GM19397 (cell line): ENCODE data around the gene STOX1.
"Not testable (repeated sequence)": the region's sequence is repeated elsewhere in the genome, so short reads cannot be mapped to it uniquely, and the experiment has no call there.

Source experiments
- ATAC-seq: cut with Tn5 transposase; IDR thresholded peaks from one replicate; pipeline ENCODE4 v1.9.1; 2021; ENCODE audit warnings: mild to moderate bottlenecking, moderate library complexity; ENCODE audit not compliant: unreplicated experiment

The STOX1 gene, protein sequence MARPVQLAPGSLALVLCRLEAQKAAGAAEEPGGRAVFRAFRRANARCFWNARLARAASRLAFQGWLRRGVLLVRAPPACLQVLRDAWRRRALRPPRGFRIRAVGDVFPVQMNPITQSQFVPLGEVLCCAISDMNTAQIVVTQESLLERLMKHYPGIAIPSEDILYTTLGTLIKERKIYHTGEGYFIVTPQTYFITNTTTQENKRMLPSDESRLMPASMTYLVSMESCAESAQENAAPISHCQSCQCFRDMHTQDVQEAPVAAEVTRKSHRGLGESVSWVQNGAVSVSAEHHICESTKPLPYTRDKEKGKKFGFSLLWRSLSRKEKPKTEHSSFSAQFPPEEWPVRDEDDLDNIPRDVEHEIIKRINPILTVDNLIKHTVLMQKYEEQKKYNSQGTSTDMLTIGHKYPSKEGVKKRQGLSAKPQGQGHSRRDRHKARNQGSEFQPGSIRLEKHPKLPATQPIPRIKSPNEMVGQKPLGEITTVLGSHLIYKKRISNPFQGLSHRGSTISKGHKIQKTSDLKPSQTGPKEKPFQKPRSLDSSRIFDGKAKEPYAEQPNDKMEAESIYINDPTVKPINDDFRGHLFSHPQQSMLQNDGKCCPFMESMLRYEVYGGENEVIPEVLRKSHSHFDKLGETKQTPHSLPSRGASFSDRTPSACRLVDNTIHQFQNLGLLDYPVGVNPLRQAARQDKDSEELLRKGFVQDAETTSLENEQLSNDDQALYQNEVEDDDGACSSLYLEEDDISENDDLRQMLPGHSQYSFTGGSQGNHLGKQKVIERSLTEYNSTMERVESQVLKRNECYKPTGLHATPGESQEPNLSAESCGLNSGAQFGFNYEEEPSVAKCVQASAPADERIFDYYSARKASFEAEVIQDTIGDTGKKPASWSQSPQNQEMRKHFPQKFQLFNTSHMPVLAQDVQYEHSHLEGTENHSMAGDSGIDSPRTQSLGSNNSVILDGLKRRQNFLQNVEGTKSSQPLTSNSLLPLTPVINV

DNA sequence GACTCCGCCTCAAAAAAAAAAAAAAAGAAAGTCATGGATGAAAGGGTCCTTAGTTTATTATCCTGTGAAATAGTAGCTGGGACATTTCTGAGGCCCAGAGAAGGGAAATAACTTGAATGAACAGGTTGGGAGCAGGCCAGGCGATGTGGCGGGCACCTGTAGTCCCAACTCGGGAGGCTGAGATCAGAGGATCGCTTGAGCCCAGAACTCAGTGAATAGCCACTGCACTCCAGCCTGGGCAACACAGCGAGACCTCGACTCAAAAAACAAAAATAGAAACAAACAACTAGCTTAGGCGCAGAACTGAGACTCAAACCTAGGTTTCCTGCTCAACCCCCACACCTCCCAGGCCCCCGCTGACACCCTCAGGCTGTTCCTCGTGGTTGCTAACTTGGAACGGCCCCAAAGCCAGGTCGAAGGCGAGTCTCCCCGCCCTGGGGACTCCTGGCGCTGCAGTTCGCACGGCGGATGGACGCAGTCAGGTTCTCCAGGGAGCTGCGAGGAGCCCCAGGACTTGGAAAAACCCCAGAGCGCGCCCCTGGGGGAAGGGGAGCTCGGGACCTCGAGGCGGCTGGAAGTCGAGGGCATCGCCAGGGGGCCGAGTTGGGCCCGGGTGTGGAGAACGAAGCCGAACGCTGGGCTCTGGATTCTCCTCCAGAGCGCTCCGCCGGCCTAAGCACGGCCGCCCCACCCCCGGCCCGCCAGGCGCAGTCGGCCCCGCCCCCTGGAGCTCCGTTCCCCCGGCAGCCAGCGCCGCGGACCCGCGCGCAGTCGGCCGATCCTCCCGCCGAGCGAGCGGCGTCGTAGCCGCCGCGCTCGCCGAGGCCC lies at the start of gene STOX1:
TSS of gene STOX1 (plus strand) at position 768 of the 828 bp plus-strand sequence. CDS start 93 bp downstream, outside the sequence.
- peak; percentile 71 for ATAC-seq

DNA sequence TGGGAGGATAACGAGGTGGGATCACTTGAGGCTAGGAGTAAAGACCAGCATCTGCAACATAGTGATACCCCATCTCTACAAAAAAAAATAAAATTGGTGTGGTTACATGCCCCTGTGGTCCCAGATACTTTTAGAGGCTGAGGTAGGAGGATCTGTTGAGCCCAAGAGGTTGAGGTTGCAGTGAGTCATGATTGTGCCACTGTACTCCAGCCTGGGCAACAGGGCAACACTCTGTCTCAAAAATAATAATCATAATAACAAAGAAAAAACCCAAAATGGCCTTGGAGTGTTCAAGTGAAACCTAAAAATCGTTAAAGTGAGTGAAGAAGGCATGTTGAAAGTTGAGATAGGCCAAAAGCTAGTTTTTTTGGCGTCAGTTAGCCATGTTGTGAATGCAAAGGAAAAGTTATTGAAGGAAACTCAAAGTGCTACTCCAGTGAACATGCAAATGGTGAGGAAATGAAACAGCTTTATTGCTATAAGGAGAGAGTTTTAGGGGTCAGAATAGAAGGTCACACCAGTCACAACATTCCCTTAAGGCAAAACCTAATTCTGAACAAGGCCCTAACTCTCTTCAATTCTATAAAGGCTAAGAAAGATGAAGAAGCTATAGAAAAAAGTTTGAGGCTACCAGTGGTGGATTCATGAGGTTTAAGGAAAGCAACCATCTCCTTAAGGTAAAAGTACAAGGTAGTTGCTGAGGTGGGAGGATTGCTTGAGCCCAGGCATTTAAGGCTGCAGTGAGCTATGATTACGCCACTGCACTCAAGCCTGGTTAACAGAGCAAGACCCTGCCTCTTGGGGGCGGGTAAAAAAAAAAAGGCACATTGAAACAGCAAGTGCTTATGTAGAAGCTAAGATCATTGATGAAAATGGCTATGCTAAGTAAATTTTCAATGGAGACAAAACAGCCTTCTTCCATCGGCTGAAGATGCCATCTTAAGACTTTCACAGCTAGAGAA lies 45.4 kb upstream of the STOX1 start:
- ATAC-seq, result no peak

DNA sequence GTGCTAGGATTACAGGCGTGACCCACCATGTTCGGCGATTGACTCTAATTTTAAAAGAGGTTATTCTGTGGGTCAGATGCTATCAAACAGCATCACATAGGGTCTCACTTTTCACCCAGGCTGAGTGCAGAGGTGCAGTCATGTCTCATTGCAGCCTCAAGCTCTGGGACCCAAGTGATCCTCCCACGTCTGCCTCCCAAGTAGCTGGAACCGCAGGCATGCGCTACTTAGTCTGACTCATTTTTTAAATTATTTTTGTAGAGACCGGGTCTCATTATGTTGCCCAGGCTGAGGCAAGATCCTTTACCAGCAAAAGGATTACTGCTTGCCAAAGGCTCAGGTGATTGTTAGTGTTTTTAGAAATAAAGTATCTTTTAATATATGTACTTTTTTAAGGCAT lies 42.9 kb upstream of the STOX1 start:
- ATAC-seq, result no peak

DNA sequence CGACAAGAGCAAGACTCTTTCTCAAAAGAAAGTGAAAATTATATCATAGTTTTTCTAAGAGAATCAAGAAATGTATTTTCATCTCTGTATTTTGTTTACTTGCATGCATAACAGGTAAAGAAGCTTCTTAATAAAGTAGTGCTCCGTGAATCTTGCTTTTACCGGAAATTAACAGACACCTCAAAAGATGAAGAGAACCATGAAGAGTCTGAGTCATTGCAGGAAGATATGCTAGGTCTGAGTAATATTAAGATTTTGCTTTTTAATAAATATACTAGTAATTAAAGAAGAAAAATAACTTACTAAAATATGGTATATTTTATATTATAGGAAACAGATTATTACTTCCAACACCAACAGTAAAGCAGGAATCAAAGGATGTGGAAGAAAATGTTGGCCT lies 39.5 kb upstream of the STOX1 start:
- no peak for ATAC-seq

DNA sequence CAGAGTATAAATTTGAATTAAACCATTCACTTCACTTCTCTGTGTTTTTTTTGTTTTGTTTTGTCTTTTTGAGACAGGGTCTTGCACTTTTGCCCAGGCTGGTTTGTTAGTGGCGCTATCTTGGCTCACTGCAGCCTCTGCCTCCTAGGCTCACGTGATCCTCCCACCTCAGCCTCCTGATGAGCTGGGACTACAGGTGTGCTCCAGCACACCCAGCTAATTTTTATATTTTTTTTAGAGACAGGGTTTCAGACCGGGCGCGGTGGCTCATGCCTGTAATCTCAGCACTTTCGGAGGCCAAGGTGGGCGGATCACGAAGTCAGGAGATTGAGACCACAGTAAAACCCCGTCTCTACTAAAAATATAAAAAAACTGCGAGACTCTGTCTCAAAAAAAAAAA lies 36.9 kb upstream of the STOX1 start:
- no peak for ATAC-seq

DNA sequence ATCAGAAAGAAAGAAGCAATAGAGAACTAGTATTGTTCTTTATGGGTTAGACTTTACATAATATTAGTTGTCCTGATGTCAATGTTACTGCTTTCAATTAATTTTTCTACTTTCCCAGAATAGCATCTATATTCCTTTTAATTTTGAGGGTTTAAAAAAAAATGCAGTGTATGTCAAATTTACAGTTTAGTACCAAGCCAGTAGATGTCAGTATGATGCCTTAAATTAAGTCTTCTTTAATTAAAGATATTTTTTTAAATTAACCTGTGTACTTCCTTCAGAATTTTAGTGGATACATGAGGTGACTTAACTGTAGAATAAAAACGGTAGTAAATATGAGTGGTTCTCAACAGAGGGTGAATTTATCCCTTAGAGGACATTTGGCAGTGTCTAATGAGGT lies 35.2 kb upstream of the STOX1 start:
- no peak for ATAC-seq

DNA sequence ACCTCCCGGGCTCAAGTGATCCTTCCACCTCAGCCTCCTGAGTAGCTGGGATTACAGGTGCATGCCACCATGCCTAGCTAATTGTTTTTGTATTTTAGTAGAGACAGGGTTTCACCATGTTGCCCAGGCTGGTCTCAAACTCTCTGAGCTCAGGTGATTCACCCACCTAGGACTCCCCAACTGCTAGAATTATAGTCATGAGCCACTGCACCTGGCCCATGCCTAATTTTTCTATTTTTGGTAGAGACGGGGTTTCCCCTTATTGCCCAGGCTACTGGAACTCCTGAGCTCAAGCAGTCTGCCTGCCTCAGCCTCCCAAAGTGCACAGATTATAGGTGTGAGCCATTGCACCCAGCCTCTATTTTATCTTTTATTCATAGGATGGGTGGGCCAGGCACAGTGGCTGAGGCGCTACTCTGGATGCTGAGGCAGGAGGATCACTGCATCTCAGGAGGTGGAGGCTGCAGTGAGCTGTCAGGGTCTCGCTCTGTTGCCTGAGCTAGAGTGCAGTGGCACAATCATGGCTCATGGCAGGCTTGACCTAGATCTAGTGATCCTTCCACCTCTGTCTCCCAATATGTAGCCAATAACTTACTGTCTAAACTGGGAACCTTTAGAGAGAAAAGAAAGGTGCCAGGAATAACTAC lies 31.3 kb upstream of the STOX1 start:
- no peak for ATAC-seq

DNA sequence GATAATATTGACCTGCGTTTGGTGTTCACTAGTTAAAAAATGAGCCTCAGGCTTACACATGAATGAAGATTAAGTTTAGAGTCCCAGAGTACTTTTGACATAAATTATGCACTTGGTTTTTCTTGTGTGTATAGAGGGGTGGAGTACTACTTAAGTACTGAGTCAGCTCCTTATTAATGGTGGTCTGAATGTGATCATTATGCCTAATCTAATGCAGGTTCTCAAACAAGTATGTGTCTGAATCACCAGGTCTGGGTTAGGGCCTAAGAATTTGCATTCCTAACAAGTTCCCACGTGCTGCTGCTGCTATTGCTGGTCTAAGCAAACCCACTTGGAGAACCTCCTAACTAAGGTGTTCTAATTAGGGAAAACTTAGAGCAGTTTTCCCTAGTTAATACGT lies 30.7 kb upstream of the STOX1 start:
- ATAC-seq, result no peak

DNA sequence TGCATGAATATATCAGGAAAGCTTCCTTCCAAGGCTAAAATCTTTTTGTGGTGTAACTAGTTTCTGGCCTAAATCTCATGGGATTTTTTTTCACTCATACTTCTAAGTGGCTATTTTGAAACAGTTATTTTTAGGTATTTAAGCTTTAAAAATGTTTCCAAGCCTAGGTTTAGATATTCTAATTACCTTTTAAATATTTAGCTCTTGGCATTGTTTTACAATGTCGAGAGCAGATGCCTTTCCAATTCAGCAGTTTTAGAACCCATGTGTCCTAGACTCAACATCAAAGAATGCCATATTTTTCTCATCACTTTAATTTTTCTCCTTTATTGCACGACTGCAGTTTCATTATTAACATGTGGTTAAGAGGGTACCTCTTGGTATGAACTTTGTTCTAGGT lies 27.1 kb upstream of the STOX1 start:
- no peak for ATAC-seq

DNA sequence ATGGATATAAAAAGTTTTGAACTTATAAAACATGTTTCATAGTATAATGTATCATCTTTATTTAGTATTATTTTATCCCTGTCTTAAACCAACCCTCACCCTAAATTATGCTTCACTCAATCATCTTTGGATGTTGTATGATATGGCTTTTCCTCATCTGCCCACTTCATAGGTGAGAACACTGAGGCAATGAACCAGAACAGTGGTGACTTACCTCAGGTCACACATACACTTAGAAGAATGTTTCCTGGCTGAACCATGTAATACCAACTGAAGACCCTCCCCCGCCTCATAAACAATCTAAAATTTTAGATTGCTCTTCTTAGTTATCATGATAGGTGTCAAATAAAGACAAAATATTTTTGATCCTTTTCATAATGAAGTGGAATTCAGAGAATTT lies 22.6 kb upstream of the STOX1 start:
- ATAC-seq, result no peak

DNA sequence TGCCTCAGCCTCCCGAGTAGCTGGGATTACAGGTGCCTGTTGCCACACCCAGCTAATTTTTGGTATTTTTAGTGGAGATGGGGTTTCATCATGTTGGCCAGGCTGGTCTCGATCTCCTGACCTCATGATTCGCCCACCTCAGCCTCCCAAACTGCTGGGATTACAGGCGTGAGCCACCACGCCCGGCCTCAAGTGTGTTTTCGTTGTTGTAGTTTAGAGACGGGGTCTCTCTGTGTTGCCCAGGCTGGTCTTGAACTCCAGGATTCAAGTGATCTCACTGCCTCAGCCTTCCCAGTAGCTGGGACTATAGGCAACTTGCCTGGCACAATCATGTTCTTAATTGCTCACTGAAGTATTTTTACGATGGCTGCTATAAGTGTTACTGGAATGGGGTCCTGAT lies 16.5 kb upstream of the STOX1 start:
- not testable (repeated sequence) for ATAC-seq

DNA sequence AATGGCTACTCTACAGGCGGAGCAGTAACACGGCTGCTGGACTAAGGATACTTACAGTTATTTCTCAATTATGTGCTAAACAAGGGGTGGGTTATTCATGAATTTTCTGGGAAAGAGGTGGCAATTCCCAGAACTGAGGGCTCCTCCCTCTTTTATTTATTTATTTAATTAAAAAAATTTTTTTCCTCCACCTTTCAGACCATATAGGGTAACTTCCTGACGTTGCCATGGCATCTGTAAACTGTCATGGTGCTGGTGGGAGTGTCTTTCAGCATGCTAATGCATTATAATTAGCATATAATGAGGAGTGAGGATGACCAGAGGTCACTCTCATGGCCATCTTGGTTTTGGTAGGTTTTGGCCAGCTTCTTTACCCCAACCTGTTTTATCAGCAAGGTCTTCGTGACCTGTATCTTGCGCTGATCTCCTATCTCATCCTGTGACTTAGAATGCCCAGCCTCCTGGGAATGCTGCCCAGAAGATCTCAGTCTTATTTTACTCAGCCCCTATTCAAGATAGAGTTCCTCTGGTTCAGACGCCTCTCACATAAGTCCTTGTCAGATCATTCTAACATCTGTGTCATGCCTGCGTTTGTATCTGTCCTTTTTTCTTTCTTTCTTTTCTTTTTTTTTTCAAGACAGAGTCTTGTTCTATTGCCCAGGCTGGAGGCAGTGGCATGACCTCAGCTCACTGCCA lies 15.9 kb upstream of the STOX1 start:
- ATAC-seq, result no peak

DNA sequence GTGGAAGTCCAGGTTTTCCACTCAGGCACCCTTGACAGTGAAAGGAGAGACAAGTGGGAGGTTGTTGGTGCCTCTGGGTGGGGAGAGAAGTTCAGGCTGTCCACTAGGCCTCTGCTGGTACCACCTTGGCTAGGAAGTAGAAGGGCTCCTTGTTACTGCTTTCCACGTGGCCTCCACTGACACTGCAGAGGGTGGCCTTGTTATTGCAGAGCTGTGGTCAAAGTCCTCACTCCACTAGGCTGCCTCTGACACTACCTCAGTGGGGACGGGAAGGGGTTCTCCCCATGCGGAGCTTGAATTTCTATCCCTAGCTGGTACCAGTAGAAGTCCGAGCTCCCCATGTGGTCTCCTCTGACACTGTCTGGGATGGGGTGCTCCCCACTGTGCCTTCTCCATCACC lies 14.9 kb upstream of the STOX1 start:
- ATAC-seq, result no peak

DNA sequence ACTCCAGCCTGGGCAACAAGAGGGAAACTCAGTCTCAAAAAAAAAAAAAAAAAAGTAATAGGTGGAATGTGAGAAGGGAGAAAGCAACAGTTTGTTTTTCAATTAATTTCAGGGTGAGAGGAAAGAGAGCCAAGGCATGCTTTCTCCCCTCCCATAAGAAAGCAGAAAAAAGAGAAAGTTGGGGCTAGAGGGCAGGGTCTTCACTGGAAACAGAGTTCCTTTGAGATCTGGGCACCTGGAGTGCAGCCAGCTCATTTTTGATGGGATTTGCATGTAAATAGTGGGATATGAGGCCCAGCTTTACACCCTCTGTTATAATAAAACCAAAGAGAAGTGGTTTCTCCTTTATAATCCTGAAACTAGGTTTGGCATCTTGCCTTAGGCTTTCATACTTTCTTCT lies 13.8 kb upstream of the STOX1 start:
- ATAC-seq, result no peak

DNA sequence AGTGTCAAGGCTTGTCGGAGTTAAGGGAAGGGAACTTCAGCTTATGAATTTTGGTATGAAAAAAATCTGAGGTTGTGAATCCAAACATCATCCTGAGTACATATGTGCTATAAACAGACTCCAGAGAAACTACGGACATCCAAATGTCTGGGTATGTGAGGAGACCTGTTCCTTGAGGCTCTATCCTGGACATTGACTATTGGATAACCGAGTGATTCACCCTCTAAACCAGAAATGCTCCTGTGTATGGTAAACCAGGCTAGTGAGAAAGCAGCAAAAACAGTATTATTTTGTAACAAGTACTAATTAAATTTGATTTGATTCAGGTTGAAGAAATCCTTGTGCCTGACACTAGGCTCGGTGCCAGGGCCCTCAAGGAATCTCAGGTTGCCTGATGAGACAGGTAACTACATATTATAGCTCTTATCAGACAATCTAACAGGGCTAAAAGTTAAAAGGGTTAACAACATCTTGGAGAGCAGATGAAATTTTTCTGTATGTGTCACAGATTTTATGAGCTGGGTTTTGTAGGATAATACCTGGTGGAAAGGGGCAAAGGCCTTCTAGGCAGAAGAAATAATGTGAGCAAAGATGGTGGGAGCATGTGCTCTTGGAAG lies 10.4 kb upstream of the STOX1 start:
- no peak for ATAC-seq

DNA sequence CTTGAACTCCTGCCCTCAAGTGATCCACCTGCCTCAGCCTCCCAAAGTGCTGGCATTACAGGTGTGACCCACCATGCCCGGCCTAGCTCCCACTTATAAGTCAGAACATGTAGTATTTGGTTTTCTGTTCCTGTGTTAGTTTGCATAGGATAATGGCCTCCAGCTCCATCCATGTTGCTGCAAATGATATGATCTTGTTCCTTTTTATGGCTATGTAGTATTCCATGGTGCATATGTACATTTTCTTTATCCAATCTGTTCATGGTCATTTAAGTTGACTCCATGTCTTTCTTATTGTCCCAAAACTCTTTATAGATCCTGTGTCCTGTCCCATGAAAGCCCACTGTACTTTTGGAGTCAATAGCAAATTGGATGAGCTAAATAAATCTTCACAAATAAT lies 7.0 kb upstream of the STOX1 start:
- ATAC-seq, result not testable (repeated sequence)

DNA sequence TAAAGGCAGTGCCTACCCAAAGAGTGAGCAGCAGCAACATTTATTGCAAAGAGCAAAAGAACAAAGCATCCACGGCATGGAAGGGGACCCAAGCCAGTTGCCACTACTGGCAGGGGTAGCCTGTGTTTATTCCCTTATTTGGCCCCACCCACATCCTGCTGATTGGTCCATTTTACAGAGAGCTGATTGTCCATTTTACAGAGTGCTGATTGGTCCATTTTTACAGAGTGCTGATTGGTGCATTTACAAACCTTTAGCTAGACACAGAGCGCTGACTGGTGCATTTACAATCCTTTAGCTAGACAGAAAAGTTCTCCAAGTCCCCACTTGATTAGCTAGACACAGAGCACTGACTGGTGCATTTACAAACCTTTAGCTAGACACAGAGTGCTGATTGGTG lies 4.7 kb upstream of the STOX1 start:
- not testable (repeated sequence) for ATAC-seq

DNA sequence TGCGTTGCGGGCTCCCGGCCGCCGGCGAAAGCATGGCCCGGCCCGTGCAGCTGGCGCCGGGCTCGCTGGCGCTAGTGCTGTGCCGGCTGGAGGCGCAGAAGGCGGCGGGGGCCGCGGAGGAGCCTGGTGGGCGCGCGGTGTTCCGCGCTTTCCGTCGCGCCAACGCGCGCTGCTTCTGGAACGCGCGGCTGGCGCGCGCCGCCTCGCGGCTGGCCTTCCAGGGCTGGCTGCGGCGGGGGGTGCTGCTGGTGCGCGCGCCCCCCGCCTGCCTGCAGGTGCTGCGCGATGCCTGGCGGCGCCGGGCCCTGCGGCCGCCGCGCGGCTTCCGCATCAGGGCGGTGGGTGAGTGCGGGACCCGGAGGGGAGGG lies 245 bp downstream of the STOX1 start:
- peak; percentile 46 for ATAC-seq
